IPS DF 6.9 (cell line): ENCODE measurements around the gene FBXO31.

Experiments used
- DNase-seq: peaks from one replicate; pipeline ENCODE4 v3.0.0-alpha.2; 2013; ENCODE audit warnings: low read depth, low spot score
- H3K27ac ChIP-seq: one replicate; pipeline ENCODE4 v1.5.1; 2013; ENCODE audit warnings: low read length, control low read depth
- H3K27me3 ChIP-seq: 2 replicates; pipeline ENCODE4 v1.6.1; 2013; ENCODE audit warnings: mild to moderate bottlenecking, low read length; ENCODE audit not compliant: control insufficient read depth, insufficient read depth
- H3K36me3 ChIP-seq: 2 replicates; pipeline ENCODE4 v1.6.1; 2013; ENCODE audit warnings: low read length; ENCODE audit not compliant: control insufficient read depth, insufficient read depth
- H3K4me1 ChIP-seq: 2 replicates; pipeline ENCODE4 v1.6.1; 2013; ENCODE audit warnings: low read length; ENCODE audit not compliant: control insufficient read depth, insufficient read depth
- H3K4me3 ChIP-seq: 2 replicates; pipeline ENCODE4 v1.5.1; 2013; ENCODE audit warnings: mild to moderate bottlenecking, low read length
- H3K9me3 ChIP-seq: 2 replicates; pipeline ENCODE4 v1.6.1; 2013; ENCODE audit warnings: low read length, inconsistent platforms; ENCODE audit not compliant: control insufficient read depth, insufficient read depth
- whole genome bisulfite sequencing: extraction: QIAGEN DNeasy Blood & Tissue Kit; methylation state at CpG from one replicate; pipeline ENCODE4 v1.1.7; 2013; ENCODE audit warnings: mixed read lengths, missing lambda C conversion rate; ENCODE audit not compliant: insufficient read length, insufficient coverage; 5-methylcytosine and 5-hydroxymethylcytosine counted together

The FBXO31 gene

DNA sequence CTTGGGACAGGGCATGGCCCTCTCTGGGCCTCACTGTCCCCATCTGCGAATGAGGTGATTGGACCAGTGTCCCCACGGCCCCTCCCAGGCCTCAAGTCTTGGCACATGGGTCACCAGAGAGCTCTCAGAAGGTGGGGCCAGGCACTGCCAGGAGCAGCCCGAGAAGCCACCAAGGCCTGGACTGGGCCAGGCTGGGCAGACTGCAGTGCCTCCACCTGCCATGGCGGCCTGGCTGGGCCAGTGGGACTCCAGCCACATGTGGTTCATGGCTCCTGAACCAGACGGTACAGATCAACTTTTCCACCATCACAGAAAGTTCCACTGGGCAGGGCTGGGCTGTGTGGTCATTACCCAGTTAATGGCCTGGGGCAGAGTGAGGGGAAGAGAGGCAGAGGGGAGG, 86.2 kb downstream of the FBXO31 start:
- Histone ChIP-seq H3K4me1 (no peaks in the 10 kb centered on the region), H3K36me3 (no peaks in the 10 kb centered on the region), H3K27ac (no peak overlapping the region), H3K4me3 (no peak overlapping the region), H3K27me3 (no peaks in the 10 kb centered on the region), H3K9me3 (no peaks in the 10 kb centered on the region)
- WGBS = no CpG with 5 or more reads among the region's 5 CpGs
- DNase-seq = no peak

DNA sequence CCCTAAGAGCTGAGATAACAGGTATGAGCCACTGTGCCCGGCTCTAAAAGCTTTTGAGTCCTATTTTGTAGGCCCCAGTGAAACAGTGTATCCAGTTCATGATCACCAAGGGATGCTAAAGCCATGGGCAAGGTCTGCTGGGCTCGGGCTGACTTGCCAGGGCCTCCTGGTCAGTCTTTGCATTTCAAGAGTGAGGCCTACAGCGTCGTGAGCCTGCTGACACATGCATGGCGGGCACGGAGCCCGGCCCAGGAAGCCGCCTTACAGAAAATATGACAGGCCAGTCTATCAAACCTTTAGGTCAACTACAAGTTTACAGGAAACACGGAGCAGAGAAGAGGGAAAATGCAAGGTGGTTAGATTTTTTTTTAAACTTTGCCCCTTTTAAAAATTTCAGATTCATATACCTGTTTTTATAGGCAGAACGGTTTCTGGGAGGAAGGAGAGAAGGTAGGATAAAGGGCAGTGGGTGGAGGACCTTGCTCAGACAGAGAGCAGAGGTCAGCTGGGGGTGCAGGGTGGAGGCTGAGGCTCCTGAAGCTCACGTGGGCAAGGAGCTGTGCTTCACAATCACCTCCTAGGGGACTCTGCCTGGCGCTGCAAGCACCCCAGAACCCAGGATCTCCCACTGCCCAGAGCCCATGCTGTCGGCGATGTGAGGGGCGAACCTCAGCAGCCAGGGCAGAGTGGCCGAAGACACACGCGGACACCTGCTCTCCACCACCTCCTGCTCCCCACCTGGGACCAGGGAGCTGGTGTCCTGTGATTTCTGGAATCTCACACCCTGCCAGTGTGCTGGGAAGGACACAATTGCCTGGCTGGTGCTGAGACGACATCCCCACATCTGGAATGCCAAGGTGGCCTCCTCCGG, 87.7 kb downstream of the FBXO31 start:
- Histone ChIP-seq H3K27ac (no peak overlapping the region), H3K4me3 (no peak overlapping the region), H3K9me3 (no peaks in the 10 kb centered on the region), H3K36me3 (no peaks in the 10 kb centered on the region), H3K4me1 (no peaks in the 10 kb centered on the region), H3K27me3 (no peaks in the 10 kb centered on the region)
- DNase-seq = no peak
- WGBS = no CpG with 5 or more reads among the region's 20 CpGs

DNA sequence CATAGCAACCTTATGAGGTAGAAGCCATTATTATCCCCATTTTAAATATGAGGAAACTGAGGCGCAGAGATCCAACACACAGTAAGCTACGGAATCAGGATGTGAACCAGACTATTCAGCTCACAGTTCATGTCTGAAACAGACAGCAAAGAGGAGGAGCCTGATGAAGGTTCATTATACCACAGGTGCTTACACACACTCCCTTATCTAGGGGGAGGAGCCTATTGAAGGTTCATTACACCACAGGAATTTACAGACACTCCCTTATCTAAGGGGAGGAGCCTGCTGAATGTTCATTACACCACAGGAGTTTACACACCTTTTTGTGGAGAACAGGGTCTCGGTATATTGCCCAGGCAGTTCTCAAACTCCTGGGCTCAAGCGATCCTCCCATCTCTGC, 88.3 kb downstream of the FBXO31 start:
- no peak overlapping the region for H3K4me3 ChIP-seq
- WGBS = no CpG with 5 or more reads among the region's 4 CpGs
- no peaks in the 10 kb centered on the region for H3K4me1 ChIP-seq
- no peaks in the 10 kb centered on the region for H3K9me3 ChIP-seq
- no peaks in the 10 kb centered on the region for H3K27me3 ChIP-seq
- no peaks in the 10 kb centered on the region for H3K36me3 ChIP-seq
- no peak for DNase-seq
- H3K27ac ChIP-seq = no peak overlapping the region

DNA sequence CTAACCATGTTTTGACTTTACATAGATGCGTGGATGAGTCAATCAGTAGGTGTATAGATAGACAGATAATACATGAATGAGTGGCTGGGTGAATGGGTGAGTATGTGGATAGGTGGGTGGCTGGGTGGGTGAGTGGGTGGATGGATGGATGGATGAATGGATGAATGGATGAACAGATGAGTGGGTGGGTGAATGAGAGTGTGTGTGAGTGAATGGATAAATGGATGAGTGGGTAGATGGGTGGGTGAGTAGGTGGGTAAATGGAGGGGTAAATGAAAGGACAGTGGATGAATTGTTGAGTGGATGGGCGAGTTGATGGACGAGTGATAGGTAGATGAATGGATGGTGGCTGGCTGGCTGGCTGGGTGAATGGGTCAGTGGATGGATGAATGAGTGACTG, 89.6 kb downstream of the FBXO31 start:
- Histone ChIP-seq H3K27me3 (no peaks in the 10 kb centered on the region), H3K4me1 (no peaks in the 10 kb centered on the region), H3K36me3 (no peaks in the 10 kb centered on the region), H3K4me3 (no peak overlapping the region), H3K27ac (no peak overlapping the region), H3K9me3 (no peaks in the 10 kb centered on the region)
- DNase-seq = no peak
- 100% methylated on average over 2 of the region's 3 CpGs for WGBS

DNA sequence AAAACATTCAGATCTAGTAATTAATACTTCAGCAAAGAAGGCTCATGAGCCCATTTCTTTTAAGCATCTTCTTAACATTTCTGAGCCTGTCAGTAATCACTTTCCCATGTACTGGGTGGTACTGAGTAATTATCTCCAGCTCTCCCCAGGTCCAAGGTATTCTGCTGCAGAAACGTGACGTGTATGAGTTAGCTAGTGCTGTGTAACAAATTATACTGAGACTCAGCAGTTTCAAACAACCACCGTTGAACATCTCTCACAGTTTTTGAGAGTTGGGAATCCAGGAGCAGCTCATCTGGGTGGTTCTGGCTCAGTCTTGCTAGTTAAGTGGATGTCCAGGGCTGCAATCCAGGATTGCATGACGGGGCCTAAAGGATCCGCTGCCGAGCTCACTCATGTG, 91.6 kb downstream of the FBXO31 start:
- H3K27me3 ChIP-seq = no peaks in the 10 kb centered on the region
- WGBS = no CpG with 5 or more reads among the region's 6 CpGs
- H3K36me3 ChIP-seq = no peaks in the 10 kb centered on the region
- no peak overlapping the region for H3K27ac ChIP-seq
- DNase-seq = no peak
- no peak overlapping the region for H3K4me3 ChIP-seq
- no peaks in the 10 kb centered on the region for H3K4me1 ChIP-seq
- H3K9me3 ChIP-seq = no peaks in the 10 kb centered on the region

DNA sequence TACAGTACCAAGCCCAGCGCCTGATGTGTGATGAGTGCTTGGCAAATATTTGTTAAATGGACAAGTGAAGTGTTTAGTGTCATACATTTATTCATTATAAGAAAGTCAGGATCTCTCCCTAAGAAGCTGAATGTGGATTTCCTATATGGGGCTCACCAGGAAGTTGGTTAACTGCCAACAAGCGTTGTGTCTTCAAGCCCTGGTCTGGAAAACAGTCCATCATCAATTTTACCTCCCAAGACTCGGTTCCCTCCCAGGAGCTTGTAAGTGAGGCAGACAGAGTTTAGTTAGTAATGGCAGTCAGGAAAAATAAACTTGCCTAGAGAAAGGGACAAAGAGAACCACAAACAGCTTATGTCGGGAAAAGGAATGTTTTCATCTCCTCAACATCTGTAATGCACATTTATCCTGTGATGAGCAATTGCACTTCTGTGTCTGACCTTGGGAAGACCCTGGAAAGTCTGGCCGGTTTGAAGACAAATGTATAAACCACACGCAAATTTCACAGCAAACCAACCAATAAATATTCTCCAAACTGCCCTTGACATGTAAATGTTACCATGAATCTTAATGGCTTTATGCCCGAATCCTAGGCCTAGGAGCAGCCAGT, 94.7 kb downstream of the FBXO31 start:
- DNase-seq = no peak
- Histone ChIP-seq H3K27me3 (no peaks in the 10 kb centered on the region), H3K4me1 (no peaks in the 10 kb centered on the region), H3K27ac (no peak overlapping the region), H3K4me3 (no peak overlapping the region), H3K36me3 (no peaks in the 10 kb centered on the region), H3K9me3 (no peaks in the 10 kb centered on the region)
- no CpG with 5 or more reads among the region's 7 CpGs for WGBS

DNA sequence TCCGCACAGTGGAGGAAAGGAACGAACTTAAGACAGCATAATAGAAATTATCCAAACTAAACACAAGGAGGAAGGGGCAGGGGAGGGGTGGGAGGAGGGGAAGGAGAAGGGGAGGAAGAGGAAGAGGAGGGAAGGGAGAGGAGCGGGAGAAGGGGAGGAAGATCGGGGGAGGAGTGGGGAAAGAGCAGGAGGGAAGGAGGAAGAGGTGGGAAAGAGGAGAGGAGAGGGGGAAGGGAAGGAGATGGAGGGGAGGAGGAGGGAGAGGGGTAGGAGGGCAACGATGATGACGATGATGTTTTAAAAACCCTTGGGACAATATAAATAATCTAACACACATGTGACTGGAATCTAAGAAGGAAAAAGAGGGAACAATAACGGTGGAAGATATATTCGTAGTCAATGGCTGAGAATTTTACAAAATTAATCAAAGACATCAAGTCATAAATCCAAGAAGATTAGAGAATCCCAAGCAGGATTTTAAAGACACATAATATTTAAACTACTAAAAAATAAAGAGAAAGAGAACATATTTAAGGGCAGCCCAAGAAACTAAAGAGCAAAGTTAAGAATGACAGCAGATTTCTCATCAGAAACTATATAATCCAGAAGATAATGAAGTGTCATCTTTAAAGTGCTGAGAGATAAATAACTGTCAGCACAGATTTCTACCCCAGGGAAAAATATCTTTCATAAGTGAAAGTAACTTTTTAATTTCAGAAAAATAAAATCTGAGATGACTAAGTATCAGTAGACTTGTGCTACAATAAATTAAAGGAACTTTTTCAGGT, 96.5 kb downstream of the FBXO31 start:
- no peak for DNase-seq
- no peaks in the 10 kb centered on the region for H3K27me3 ChIP-seq
- H3K36me3 ChIP-seq = no peaks in the 10 kb centered on the region
- no peaks in the 10 kb centered on the region for H3K4me1 ChIP-seq
- no peak overlapping the region for H3K4me3 ChIP-seq
- no peaks in the 10 kb centered on the region for H3K9me3 ChIP-seq
- no peak overlapping the region for H3K27ac ChIP-seq
- no CpG with 5 or more reads among the region's 8 CpGs for WGBS

DNA sequence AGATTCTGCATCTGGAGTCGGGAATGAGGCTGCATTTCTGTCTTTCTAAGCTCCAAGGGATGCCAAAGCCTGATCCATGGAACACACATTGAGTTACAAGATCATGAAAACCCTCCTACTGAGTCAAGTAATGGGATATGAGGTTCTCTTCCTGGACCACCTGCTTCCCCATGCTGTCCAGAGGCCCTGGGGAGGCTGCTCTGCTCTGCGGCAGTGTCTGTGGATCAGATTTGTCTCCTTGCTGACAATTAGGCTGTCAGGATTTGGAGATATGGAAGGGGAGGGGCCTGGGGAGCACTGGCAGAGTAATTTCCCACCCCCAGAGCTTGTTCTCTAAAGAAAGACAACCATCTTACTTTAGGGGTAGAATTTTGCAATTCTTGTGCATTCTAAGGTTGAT, 99.4 kb downstream of the FBXO31 start:
- Histone ChIP-seq H3K27ac (no peak overlapping the region), H3K27me3 (no peaks in the 10 kb centered on the region), H3K4me1 (no peaks in the 10 kb centered on the region), H3K36me3 (no peaks in the 10 kb centered on the region), H3K9me3 (no peaks in the 10 kb centered on the region), H3K4me3 (no peak overlapping the region)
- WGBS = no CpG with 5 or more reads among the region's 2 CpGs
- no peak for DNase-seq

DNA sequence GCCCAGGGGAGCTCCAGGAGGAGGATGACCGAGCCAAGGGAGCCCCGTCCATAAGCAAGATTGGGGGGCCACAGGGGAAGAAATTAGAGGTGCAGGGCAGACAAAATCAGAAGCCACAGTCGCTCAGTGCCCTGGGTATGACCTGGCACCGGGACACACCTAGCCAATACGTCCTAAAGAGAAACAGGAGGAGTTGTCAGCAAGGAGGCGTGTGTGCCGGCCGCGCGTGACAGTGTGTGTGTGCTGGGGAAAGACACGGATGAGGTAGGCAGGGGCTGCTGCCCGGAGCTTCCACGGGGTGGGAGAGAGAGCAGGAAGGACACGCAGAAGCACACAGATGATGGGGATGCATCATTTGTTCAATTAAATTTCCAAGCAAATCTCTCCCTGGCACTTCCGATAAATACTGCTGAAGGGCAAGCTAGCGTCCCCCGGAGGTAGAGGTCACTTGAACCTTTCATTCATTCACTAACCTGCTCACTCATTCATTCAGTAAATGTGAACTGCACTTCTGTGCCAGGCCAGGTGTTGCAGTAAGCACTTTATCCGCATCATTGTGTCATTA, 104.4 kb downstream of the FBXO31 start:
- Histone ChIP-seq H3K4me1 (0 out of 2 replicates have a peak, but pooled peaks cover 1% of the 10 kb centered on the region), H3K27me3 (no peaks in the 10 kb centered on the region)
- no CpG with 5 or more reads among the region's 18 CpGs for WGBS

More for the DNA sequence above, 104.4 kb downstream of the FBXO31 start:
- Histone ChIP-seq H3K36me3 (no peaks in the 10 kb centered on the region), H3K9me3 (no peaks in the 10 kb centered on the region), H3K4me3 (no peak overlapping the region), H3K27ac (no peak overlapping the region)
- no peak for DNase-seq
